Stimulated activated CD4-positive, alpha-beta T cell treated with anti-CD3 and anti-CD28 coated beads, Interleukin-2, amount 100 ng/mL, for 4 hours (primary cell): Measurements from ENCODE around the gene KY.

Experiments
- DNase-seq: peaks from one replicate; pipeline ENCODE4 v3.0.0-alpha.2; 2020; ENCODE audit warnings: low read depth

Gene KY

GRCh38 chr3:134650431-134651346, at the start of gene KY:
Gene KY (minus strand): TSS chr3:134651022. CDS start chr3:134650960, 62 bp downstream.
- no peak for DNase-seq

GRCh38 chr3:134699721-134700120, 48.9 kb upstream of the KY start:
- DNase-seq: no peak

- DNase-seq: no peak
These were observed 48.4 kb upstream of the KY start for GRCh38 chr3:134699141-134699711.

GRCh38 chr3:134697830-134698689, 47.2 kb upstream of the KY start:
- no peak for DNase-seq

GRCh38 chr3:134696155-134696554, 45.3 kb upstream of the KY start:
- no peak for DNase-seq

- DNase-seq: no peak
These were observed 44.2 kb upstream of the KY start for GRCh38 chr3:134694946-134695543.

- DNase-seq: no peak
These were observed 43.6 kb upstream of the KY start for GRCh38 chr3:134694466-134694865.

- no peak for DNase-seq
These were observed 43.0 kb upstream of the KY start for GRCh38 chr3:134693804-134694203.

- DNase-seq: no peak
These were observed 42.4 kb upstream of the KY start for GRCh38 chr3:134693226-134693625.

GRCh38 chr3:134690226-134690625, 39.4 kb upstream of the KY start:
- DNase-seq: no peak

GRCh38 chr3:134687642-134688041, 36.8 kb upstream of the KY start:
- DNase-seq: no peak

GRCh38 chr3:134685929-134686802, 35.3 kb upstream of the KY start:
- no peak for DNase-seq

- DNase-seq: no peak
These were observed 31.5 kb upstream of the KY start for GRCh38 chr3:134682196-134682880.

- no peak for DNase-seq
These were observed 30.7 kb upstream of the KY start for GRCh38 chr3:134681522-134681900.

- no peak for DNase-seq
These were observed 30.1 kb upstream of the KY start for GRCh38 chr3:134680796-134681521.

GRCh38 chr3:134677987-134678308, 27.1 kb upstream of the KY start:
- no peak for DNase-seq

- DNase-seq: no peak
These were observed 26.6 kb upstream of the KY start for GRCh38 chr3:134677196-134677986.

GRCh38 chr3:134675726-134676256, 25.0 kb upstream of the KY start:
- no peak for DNase-seq

- no peak for DNase-seq
These were observed 21.7 kb upstream of the KY start for GRCh38 chr3:134672571-134672970.
